OCI-LY1 (cell line): ENCODE results near the gene NOS3.

Source experiments
- H2AFZ ChIP-seq: fragments of 200-600 bp; sonication (generic), shearing (Covaris generic); 2 replicates; pipeline ENCODE4 v1.6.0; 2014; ENCODE audit warnings: antibody characterized with exemption, mild to moderate bottlenecking, low read length
- H3F3A ChIP-seq: fragments of 200-600 bp; sonication (generic), shearing (Covaris generic); 2 replicates; pipeline ENCODE4 v1.6.0; 2014; ENCODE audit warnings: mild to moderate bottlenecking, antibody characterized with exemption, low read length, moderate library complexity; ENCODE audit not compliant: insufficient read depth
- H3K27ac ChIP-seq: fragments of 200-600 bp; sonication (generic); 2 replicates; pipeline ENCODE4 v1.5.1; 2014; ENCODE audit warnings: low read length, mixed run types, mild to moderate bottlenecking, low read depth; ENCODE audit not compliant: poor library complexity, severe bottlenecking
- H3K27me3 ChIP-seq: fragments of 200-600 bp; sonication (generic); 2 replicates; pipeline ENCODE4 v1.6.0; 2014; ENCODE audit warnings: antibody characterized with exemption, mild to moderate bottlenecking, low read length, moderate library complexity; ENCODE audit not compliant: insufficient read depth
- H3K36me3 ChIP-seq: fragments of 200-600 bp; sonication (generic); 2 replicates; pipeline ENCODE4 v1.6.1; 2014; ENCODE audit warnings: mild to moderate bottlenecking, antibody characterized with exemption, low read length, moderate library complexity, mixed read lengths; ENCODE audit not compliant: insufficient read depth
- H3K4me1 ChIP-seq: fragments of 200-600 bp; sonication (generic); 2 replicates; pipeline ENCODE4 v1.5.1; 2014; ENCODE audit warnings: mild to moderate bottlenecking, low read length, moderate library complexity; ENCODE audit not compliant: insufficient read depth, severe bottlenecking
- H3K4me2 ChIP-seq: fragments of 200-600 bp; sonication (generic), shearing (Covaris generic); 2 replicates; pipeline ENCODE4 v1.6.1; 2014; ENCODE audit warnings: low read length
- H3K4me3 ChIP-seq: fragments of 200-600 bp; sonication (generic); 2 replicates; pipeline ENCODE4 v1.5.1; 2014; ENCODE audit warnings: low read length, low read depth, mild to moderate bottlenecking, mixed read lengths; ENCODE audit not compliant: poor library complexity, severe bottlenecking
- H3K79me2 ChIP-seq: fragments of 200-600 bp; shearing (Covaris generic); 2 replicates; pipeline ENCODE4 v1.6.1; 2016; ENCODE audit warnings: mixed run types, low read length, mixed read lengths; ENCODE audit not compliant: insufficient read depth
- H3K9ac ChIP-seq: fragments of 200-600 bp; sonication (generic), shearing (Covaris generic); 2 replicates; pipeline ENCODE4 v1.6.1; 2014; ENCODE audit warnings: mild to moderate bottlenecking, low read length, mixed read lengths
- H3K9me2 ChIP-seq: fragments of 200-600 bp; sonication (generic), shearing (Covaris generic); 2 replicates; pipeline ENCODE4 v1.6.1; 2014; ENCODE audit warnings: low read depth, mild to moderate bottlenecking, low read length, mixed read lengths
- H3K9me3 ChIP-seq: fragments of 200-600 bp; shearing (Covaris generic); 2 replicates; pipeline ENCODE4 v1.6.1; 2014; ENCODE audit warnings: low read length, mixed read lengths
- H4K20me1 ChIP-seq: fragments of 200-600 bp; sonication (generic), shearing (Covaris generic); 2 replicates; pipeline ENCODE4 v1.6.0; 2016; ENCODE audit warnings: mild to moderate bottlenecking, low read length; ENCODE audit not compliant: insufficient read depth
- CTCF ChIP-seq: fragments of 200-600 bp; sonication (generic), shearing (Covaris generic); IDR thresholded peaks from 2 replicates; pipeline ENCODE4 v1.5.1; 2017; ENCODE audit warnings: mild to moderate bottlenecking, antibody characterized with exemption, low read length, moderate library complexity, mixed read lengths
- EZH2 ChIP-seq: fragments of 200-600 bp; sonication (generic), shearing (Covaris generic); IDR thresholded peaks from 2 replicates; pipeline ENCODE4 v1.8.0; 2017; ENCODE audit warnings: borderline replicate concordance, mixed run types, mild to moderate bottlenecking, antibody characterized with exemption, low read length, moderate library complexity, mixed read lengths

NOS3 gene

GRCh38 chr7:150975536-150976319, 15.1 kb upstream of the NOS3 start:
- Histone ChIP-seq H3K9ac (peak overlapping the region; percentile 79), H3K36me3 (no peaks in the 10 kb centered on the region), H3K27me3 (0 out of 2 replicates have a peak, but pooled peaks cover 4% of the 10 kb centered on the region), H3K79me2 (no peaks in the 10 kb centered on the region), H3K4me3 (peak overlapping the region; percentile 61), H4K20me1 (no peaks in the 10 kb centered on the region), H3K4me1 (peaks cover 54% of the 10 kb centered on the region), H3K27ac (peak overlapping the region; percentile 77), H3K4me2 (peak overlapping the region; percentile 86), H3K9me2 (no peaks in the 10 kb centered on the region), H3F3A (no peaks in the 10 kb centered on the region), H3K9me3 (no peaks in the 10 kb centered on the region), H2AFZ (no peak overlapping the region)
- TF ChIP-seq CTCF (no peak), EZH2 (no peak)

GRCh38 chr7:150976529-150977381, 14.1 kb upstream of the NOS3 start:
- Histone ChIP-seq H2AFZ (no peak overlapping the region), H3K4me2 (peak overlapping the region; percentile 86), H3K27me3 (0 out of 2 replicates have a peak, but pooled peaks cover 7% of the 10 kb centered on the region), H3K27ac (no peak overlapping the region), H3K9me3 (no peaks in the 10 kb centered on the region), H3K36me3 (no peaks in the 10 kb centered on the region), H3F3A (no peaks in the 10 kb centered on the region), H3K79me2 (no peaks in the 10 kb centered on the region), H3K4me3 (peak overlapping the region; percentile 57), H3K9ac (peak overlapping the region; percentile 42; the same call in 1 of the 2 replicates), H4K20me1 (no peaks in the 10 kb centered on the region), H3K4me1 (peaks cover 51% of the 10 kb centered on the region), H3K9me2 (no peaks in the 10 kb centered on the region)
- TF ChIP-seq EZH2 (no peak), CTCF (no peak)

GRCh38 chr7:150977382-150978125, 13.3 kb upstream of the NOS3 start:
- Histone ChIP-seq H3F3A (no peaks in the 10 kb centered on the region), H3K9ac (peak overlapping the region; percentile 42; the same call in 1 of the 2 replicates), H4K20me1 (no peaks in the 10 kb centered on the region), H3K4me1 (peaks cover 51% of the 10 kb centered on the region), H3K36me3 (no peaks in the 10 kb centered on the region), H3K27ac (no peak overlapping the region), H3K4me2 (peak overlapping the region; percentile 86), H3K4me3 (peak overlapping the region; percentile 57), H3K27me3 (0 out of 2 replicates have a peak, but pooled peaks cover 14% of the 10 kb centered on the region), H3K9me3 (no peaks in the 10 kb centered on the region), H3K79me2 (no peaks in the 10 kb centered on the region), H2AFZ (no peak overlapping the region), H3K9me2 (no peaks in the 10 kb centered on the region)
- no peak for TF ChIP-seq EZH2
- no peak for TF ChIP-seq CTCF
